MCF 10A (cell line): Measurements from ENCODE around the gene SEC22C. TPM values are rescaled to one million over a fixed set of nuclear protein-coding genes. Genes with fewer than 3 reads are reported as not detected.
A peak's percentile ranks its signal among the peaks of the same experiment; 100 is the strongest.

Source experiments
- BruUV-seq: library from RNA; stranded (reverse); fragments of 400-500 nt; replicated peaks from 2 replicates; lab custom pipeline; 2021; lab: Mats Ljungman, UMichigan
- CTCF ChIA-PET: fragments of 300-600 bp; sonication (Branson Sonifier 250); formaldehyde crosslinking; extraction: SDS; loops from one replicate; lab custom pipeline; 2021; ENCODE audit warnings: antibody characterized with exemption, inconsistent platforms; lab: Yijun Ruan, JAX
- POLR2A ChIA-PET: fragments of 300-600, 350-650 bp; sonication (Branson Sonifier 250); formaldehyde crosslinking; extraction: SDS; loops from one replicate; lab custom pipeline; 2020; ENCODE audit warnings: antibody characterized with exemption, inconsistent platforms; lab: Yijun Ruan, JAX
- DNase-seq: peaks from one replicate; pipeline ENCODE4 v3.0.0-alpha.2; 2018; ENCODE audit not compliant: unreplicated experiment
- H3K27ac Mint-ChIP-seq: one replicate; pipeline ENCODE4 v1.8.0; 2022; ENCODE audit warnings: mild to moderate bottlenecking, low read depth, mixed read lengths; ENCODE audit not compliant: unreplicated experiment
- H3K27me3 Mint-ChIP-seq: one replicate; pipeline ENCODE4 v1.8.0; 2022; ENCODE audit warnings: mixed read lengths; ENCODE audit not compliant: insufficient read depth, unreplicated experiment
- H3K36me3 Mint-ChIP-seq: one replicate; pipeline ENCODE4 v1.8.0; 2022; ENCODE audit warnings: mild to moderate bottlenecking, moderate library complexity, mixed read lengths; ENCODE audit not compliant: insufficient read depth, unreplicated experiment
- H3K4me1 Mint-ChIP-seq: one replicate; pipeline ENCODE4 v1.8.0; 2022; ENCODE audit warnings: mixed read lengths; ENCODE audit not compliant: insufficient read depth, unreplicated experiment
- H3K4me3 Mint-ChIP-seq: one replicate; pipeline ENCODE4 v1.8.0; 2022; ENCODE audit warnings: mild to moderate bottlenecking, moderate library complexity, mixed read lengths; ENCODE audit not compliant: unreplicated experiment
- H3K9me3 Mint-ChIP-seq: one replicate; pipeline ENCODE4 v1.8.0; 2022; ENCODE audit warnings: mixed read lengths; ENCODE audit not compliant: unreplicated experiment
- CTCF ChIP-seq: fragments of 200-600 bp; IDR thresholded peaks from one replicate; pipeline ENCODE4 v1.8.0; 2022; ENCODE audit warnings: antibody characterized with exemption, mild to moderate bottlenecking; ENCODE audit not compliant: unreplicated experiment
- intact Hi-C: fragments of 100-400 bp; cut with micrococcal nuclease; formaldehyde crosslinking; loops from 2 replicates; pipeline ENCODE4 v1.14.1; 2022
- total RNA-seq: library from RNA; stranded (reverse); gene quantifications from 2 replicates; pipeline ENCODE4 v1.2.3, GENCODE V29; 2022

The SEC22C gene
- total RNA-seq, 1 experiment from 2014 or later = 55.7 TPM

GRCh38 chr3:42535981-42536784, 45.6 kb downstream of the SEC22C start:
- peak; percentile 62 for DNase-seq
- Mint-ChIP-seq H3K4me3 (no peak overlapping the region), H3K36me3 (no peaks in the 10 kb centered on the region), H3K27me3 (no peaks in the 10 kb centered on the region), H3K27ac (no peak overlapping the region), H3K4me1 (no peaks in the 10 kb centered on the region), H3K9me3 (no peaks in the 10 kb centered on the region)
- POLR2A ChIA-PET = no interaction called here
- CTCF ChIA-PET = interaction anchor here (0.5 to 4.1 kb wide), 14 partner anchors 10 to 307 kb away, joined by 3 to 51 read pairs (median 4); partner anchors contain the start of gene VIPR1
- peak; percentile 19 for TF ChIP-seq CTCF
- intact Hi-C loops = no loop called here
- no TSS peak for BruUV-seq

GRCh38 chr3:42533161-42533897, 48.4 kb downstream of the SEC22C start:
- Mint-ChIP-seq H3K9me3 (no peaks in the 10 kb centered on the region), H3K27ac (no peak overlapping the region), H3K36me3 (no peaks in the 10 kb centered on the region), H3K27me3 (no peaks in the 10 kb centered on the region), H3K4me1 (no peaks in the 10 kb centered on the region), H3K4me3 (no peak overlapping the region)
- BruUV-seq = no TSS peak
- POLR2A ChIA-PET = no interaction called here
- CTCF ChIA-PET = interaction anchor here (0.5 to 3.4 kb wide), 7 partner anchors 9 to 285 kb away, joined by 3 to 15 read pairs (median 3); no protein-coding TSS in a partner anchor
- intact Hi-C loops = no loop called here
- no peak for TF ChIP-seq CTCF
- no peak for DNase-seq

- ChIA-PET CTCF (interaction anchor here (0.7 to 3.4 kb wide), 3 partner anchors 12 to 309 kb away, joined by 3 to 15 read pairs (median 4); no protein-coding TSS in a partner anchor), POLR2A (no interaction called here)
- H3K36me3 Mint-ChIP-seq = no peaks in the 10 kb centered on the region
- no TSS peak for BruUV-seq
- no peaks in the 10 kb centered on the region for H3K9me3 Mint-ChIP-seq
- no peaks in the 10 kb centered on the region for H3K27me3 Mint-ChIP-seq
- DNase-seq = no peak
- H3K27ac Mint-ChIP-seq = no peak overlapping the region
- intact Hi-C loops = no loop called here
- H3K4me1 Mint-ChIP-seq = no peaks in the 10 kb centered on the region
- TF ChIP-seq CTCF = no peak
- H3K4me3 Mint-ChIP-seq = no peak overlapping the region
Measured at GRCh38 chr3:42532229-42532628, 49.5 kb downstream of the SEC22C start.

- no peaks in the 10 kb centered on the region for H3K4me1 Mint-ChIP-seq
- CTCF ChIA-PET = interaction anchor here (0.7 to 3.4 kb wide), 4 partner anchors 15 to 327 kb away, joined by 3 to 15 read pairs (median 5); no protein-coding TSS in a partner anchor
- POLR2A ChIA-PET = no interaction called here
- TF ChIP-seq CTCF = no peak
- no TSS peak for BruUV-seq
- H3K27me3 Mint-ChIP-seq = no peaks in the 10 kb centered on the region
- H3K27ac Mint-ChIP-seq = no peak overlapping the region
- intact Hi-C loops = no loop called here
- no peak overlapping the region for H3K4me3 Mint-ChIP-seq
- DNase-seq = no peak
- H3K9me3 Mint-ChIP-seq = no peaks in the 10 kb centered on the region
- H3K36me3 Mint-ChIP-seq = no peaks in the 10 kb centered on the region
Measured at GRCh38 chr3:42531470-42531869, 50.3 kb downstream of the SEC22C start.
